ENCODE data around the gene SPATA13.

DNA sequence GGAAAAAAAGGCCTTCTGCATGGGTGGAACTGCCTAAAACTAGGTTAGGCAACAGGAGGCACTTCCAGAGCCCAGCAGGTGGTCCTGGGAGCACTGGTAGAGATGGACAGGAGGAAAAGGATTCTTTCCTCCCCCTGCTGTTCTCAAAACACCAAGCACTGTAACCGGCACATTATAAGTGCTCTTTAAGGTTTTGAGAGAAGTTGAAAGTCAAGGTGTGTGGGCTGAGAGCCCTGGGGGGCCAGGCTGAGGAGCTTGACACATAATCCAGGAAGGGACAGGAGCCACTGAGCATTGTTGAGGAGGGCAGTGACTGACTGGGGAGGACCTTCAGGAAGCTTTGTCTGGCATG, 32.3 kb downstream of the SPATA13 start:
- TF ChIP-seq, protein P1, sequence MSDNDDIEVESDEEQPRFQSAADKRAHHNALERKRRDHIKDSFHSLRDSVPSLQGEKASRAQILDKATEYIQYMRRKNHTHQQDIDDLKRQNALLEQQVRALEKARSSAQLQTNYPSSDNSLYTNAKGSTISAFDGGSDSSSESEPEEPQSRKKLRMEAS (IDR thresholded peaks at IDR 0.05), result no peak
- no peak for TF ChIP-seq RAD21 (IDR thresholded peaks at IDR 0.05; ENCODE audit: low read depth)
- no peak for TF ChIP-seq EP300 (IDR thresholded peaks at IDR 0.05; ENCODE audit: borderline replicate concordance)
- no peak for TF ChIP-seq REST (IDR thresholded peaks at IDR 0.05; ENCODE audit: low read depth)
- TF ChIP-seq TEAD4 (IDR thresholded peaks at IDR 0.05), result no peak
- no peak for TF ChIP-seq ZBTB7A (IDR thresholded peaks at IDR 0.05; ENCODE audit: low read depth)
- TF ChIP-seq TCF12 (IDR thresholded peaks at IDR 0.05; ENCODE audit: low read depth), result no peak
- no peak for TF ChIP-seq CEBPB (IDR thresholded peaks at IDR 0.05)
- TF ChIP-seq NFIC (IDR thresholded peaks at IDR 0.05), result no peak
- TF ChIP-seq EGR1 (IDR thresholded peaks at IDR 0.05), result no peak
- TF ChIP-seq TAF1 (IDR thresholded peaks at IDR 0.05; ENCODE audit: low read depth), result no peak
- no peak for TF ChIP-seq YY1 (IDR thresholded peaks at IDR 0.05; ENCODE audit: low read depth)
